Retina (tissue), 1 donor: ENCODE measurements around the gene IL10RB.
"Not testable (repeated sequence)": the region's sequence is repeated elsewhere in the genome, so short reads cannot be mapped to it uniquely, and the experiment has no call there.

ENCODE experiments used
- DNase-seq: peaks from one replicate; pipeline ENCODE4 v3.0.0-alpha.2; 2016

The IL10RB gene

GRCh38 chr21:33242846-33243245, 23.3 kb upstream of the IL10RB start:
- DNase-seq: not testable (repeated sequence)

DNA sequence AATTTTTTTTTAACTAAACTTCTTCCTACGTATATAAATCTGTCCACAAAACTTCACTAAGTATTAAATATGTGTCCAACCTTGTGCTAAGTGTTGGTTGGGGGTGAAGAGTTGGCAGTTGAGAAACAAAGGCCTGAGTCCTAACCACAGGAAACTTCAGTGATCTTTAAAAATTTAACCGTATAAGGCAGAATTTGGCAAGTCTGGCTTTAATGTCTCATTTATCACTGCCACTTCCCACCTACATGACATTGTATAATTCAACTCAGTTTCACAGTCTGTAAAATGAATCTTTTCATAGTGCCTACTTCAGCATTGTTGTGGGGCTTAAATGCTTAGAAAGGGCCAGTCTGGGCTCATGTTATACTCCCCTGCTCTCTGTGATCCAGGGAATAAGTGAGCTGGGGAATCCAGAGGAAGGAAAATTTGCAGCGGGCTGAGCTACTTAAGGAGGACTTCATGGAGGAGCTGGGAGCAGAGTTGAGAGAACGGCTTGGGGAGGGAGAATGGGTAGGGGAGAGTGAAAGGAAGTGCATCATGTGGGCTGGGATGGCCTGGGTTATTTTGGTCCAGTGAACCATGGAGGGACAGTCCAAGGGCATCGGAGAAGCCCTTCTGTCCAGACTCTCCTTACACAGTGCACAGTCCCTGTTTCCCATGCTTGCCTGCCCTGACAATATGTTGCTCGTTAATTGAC, 21.9 kb upstream of the IL10RB start:
- DNase-seq: no peak

- no peak for DNase-seq
These were observed 21.4 kb upstream of the IL10RB start for GRCh38 chr21:33244779-33245105.

- no peak for DNase-seq
These were observed 20.8 kb upstream of the IL10RB start for GRCh38 chr21:33245289-33245918.

- no peak for DNase-seq
These were observed 19.7 kb upstream of the IL10RB start for GRCh38 chr21:33246506-33246905.

GRCh38 chr21:33246963-33247362, 19.2 kb upstream of the IL10RB start:
- no peak for DNase-seq

DNA sequence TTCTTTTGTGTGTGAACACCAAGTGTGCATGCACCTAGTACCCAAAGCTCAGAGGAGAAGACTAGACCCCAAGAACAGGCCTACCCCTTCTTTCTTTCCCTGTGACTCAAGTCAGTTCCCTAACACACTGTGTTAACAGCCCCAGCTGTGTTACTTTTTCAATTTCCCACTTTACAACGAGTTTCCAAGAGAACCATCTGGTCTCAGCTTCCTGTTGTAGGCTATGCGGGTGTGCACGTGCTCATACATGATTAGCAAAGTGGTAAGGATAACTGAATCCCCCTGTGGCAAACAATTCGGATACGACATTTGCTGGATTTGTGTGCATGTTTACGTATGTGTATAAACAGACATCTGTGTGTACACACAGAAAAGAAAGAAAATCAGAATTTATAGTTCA, 18.6 kb upstream of the IL10RB start:
- no peak for DNase-seq

DNA sequence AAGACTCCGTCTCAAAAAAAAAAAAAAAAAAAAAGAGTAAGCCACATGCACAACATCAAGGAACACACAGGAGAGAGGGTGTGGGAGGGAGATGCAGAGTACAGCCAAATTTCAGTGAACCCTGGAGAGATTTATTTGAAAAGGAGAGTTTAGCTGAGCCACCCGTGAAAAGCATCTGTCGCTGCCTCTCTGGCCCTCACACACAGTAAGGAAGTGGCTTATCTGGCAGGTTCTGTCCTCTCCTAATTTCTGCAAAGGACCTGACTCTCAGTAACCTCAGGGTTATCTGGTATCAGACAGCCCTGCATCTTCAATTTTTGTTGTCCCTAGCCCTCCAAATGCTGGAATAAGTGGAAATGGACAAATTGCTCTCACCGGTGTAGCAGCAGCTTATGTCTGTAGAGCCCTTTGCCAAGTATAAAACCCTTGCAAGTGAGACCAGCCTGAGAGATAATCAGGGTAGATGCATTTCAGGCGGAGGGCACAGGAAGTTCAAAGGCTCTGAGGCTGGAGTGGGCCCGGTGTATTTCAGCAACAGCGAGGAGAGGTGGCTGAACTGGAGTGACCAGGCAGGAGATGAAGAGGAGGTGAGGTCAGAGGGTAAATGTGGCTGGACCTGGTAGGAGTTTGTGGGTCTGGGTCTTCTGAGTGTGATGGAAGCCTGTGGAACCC, 16.7 kb upstream of the IL10RB start:
- no peak for DNase-seq

DNA sequence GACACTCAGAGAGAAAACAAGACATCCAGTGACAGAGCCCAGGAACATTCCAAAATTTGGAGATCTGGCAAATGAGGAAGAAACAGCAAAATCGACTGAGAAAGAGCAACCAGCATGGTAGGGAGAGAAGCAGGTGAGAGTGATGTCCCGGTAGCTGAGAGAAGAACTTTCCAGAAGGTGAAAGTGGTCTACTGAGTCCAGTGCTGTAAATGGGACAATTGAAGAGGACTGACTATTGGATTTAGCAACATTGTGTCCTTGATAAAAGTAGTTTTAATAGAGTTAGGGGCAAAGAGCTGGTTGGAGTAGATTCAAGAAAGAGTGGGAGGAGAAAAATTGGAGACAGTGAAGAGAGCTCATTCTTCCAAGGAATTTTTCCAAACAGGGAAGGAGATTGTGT, 15.0 kb upstream of the IL10RB start:
- DNase-seq: no peak

DNA sequence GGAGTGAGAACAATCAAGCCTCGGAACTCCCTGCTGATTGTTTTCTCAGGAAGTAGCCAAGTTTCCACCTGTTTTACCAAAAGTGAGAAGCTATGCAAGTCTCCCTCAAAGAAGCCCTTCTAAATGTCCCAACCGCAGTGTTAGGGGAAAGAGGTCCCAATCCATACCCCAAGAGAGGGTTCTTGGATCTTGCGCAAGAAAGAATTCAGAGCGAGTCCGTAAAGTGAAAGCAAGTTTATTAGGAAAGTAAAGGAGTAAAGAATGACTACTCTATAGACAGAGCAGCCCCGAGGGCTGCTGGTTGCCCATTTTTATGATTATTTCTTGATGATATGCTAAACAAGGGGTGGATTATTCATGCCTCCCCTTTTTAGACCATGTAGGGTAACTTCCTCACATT, 12.8 kb upstream of the IL10RB start:
- DNase-seq: not testable (repeated sequence)

DNA sequence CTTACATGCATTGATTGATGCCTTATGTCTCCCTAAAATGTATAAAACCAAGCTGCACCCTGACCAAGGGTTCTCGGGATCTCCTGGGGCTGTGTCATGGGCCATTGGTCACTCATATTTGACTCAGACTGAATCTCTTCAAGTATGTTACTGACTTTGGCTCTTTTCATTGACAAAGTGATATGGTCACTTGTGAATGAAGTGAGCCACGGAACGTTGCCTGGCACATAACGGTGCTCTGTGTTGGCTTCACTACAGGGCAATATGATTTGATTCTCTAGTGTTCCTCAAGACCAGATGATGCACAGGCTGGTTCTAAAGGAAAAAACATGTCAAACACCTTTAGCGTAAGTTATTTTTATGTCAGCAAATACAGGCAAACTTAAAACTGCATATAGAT, 11.4 kb upstream of the IL10RB start:
- DNase-seq: no peak

GRCh38 chr21:33255404-33255803, 10.8 kb upstream of the IL10RB start:
- DNase-seq: no peak

DNA sequence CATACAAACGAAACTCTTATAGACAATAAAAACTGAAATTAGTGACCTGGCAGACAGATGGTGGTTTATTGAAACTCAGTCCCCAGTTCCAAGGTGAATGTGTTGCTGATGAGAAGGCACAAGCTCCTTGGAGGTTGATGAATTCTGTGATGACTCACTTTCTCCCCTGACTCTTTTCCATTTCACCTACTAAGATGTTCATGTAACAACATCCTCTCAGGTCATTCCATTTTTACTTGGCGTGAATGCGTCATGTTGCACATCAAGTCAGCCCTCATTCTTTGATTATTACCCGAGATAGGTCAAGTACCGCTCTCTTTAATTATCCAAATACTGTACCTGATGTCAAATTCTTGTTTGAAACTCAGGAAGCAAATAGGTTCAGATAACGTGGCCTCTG, 10.1 kb upstream of the IL10RB start:
- DNase-seq: no peak

DNA sequence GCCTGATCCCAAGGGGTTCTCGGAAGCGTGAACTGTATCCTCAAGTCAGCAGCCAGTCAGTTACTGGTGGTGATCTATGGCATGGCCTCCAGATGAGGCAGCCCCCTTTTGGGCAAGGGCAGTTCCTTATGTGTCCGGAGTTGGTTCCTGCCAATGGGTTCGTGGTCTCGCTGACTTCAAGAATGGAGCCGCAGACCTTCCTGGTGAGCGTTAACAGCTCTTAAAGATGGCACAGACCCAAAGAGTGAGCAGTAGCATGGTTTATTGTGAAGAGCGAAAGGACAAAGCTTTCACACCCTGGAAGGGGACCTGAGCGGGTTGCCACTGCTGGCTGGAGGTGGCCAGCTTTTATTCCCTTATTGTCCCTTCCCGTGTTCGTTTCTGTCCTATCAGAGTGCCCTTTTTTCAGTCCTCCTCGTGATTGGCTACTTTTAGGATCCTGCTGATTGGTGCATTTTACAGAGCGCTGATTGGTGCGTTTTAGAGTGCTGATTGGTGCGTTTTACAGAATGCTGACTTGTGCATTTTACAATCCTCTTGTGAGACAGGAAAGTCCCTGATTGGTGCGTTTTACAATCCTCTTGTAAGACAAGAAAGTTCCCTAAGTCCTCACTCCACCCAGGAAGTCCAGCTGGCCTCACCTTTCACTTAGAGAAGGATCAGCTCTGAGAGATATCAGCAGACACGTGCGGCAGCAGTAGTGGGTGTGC, 8.9 kb upstream of the IL10RB start:
- no peak for DNase-seq

DNA sequence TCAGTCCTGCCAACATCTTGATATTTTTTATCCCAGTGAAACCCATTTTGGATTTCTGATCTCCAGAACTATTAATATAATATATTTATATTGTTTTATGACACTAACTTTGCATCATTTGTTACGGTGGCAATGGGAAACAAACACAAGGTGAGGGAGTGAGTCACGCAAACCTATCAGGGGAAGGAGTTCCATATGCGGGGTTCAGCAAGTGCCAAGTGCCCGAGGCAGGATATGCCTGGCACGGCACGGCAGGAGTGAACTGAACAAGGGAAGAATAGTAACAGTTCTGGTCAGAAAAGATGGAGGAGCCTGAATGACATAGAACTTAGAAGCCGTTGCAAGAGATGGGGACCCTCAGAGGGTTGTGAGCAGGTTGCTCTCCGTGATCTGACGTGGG, 7.7 kb upstream of the IL10RB start:
- no peak for DNase-seq

DNA sequence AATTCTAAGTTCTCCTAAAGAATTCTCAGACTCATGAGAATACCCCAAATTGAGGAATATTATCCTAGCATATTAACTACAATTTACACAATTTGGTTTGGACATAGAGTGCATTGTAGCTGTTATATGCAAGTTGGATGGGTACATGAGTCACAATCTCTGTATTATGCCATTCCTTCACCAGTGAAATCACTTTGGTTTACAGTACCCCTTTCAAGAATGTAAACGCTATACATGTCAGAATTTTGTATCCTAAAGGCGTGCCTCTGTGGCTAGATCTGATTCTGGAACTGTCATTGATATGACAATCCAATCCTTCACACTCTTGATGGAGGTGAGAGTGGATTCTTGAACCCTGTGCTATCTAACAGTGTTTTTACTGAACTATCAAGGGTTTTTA, 6.7 kb upstream of the IL10RB start:
- no peak for DNase-seq

GRCh38 chr21:33259995-33260394, 6.2 kb upstream of the IL10RB start:
- no peak for DNase-seq

GRCh38 chr21:33261635-33262034, 4.5 kb upstream of the IL10RB start:
- DNase-seq: no peak

DNA sequence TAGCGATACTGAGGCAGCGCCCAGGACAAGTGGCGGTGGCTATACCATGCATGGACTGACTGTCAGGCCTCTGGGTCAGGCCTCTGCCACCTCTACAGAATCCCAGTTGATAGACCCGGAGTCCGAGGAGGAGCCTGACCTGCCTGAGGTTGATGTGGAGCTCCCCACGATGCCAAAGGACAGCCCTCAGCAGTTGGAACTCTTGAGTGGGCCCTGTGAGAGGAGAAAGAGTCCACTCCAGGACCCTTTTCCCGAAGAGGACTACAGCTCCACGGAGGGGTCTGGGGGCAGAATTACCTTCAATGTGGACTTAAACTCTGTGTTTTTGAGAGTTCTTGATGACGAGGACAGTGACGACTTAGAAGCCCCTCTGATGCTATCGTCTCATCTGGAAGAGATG, 3.2 kb upstream of the IL10RB start:
- no peak for DNase-seq

DNA sequence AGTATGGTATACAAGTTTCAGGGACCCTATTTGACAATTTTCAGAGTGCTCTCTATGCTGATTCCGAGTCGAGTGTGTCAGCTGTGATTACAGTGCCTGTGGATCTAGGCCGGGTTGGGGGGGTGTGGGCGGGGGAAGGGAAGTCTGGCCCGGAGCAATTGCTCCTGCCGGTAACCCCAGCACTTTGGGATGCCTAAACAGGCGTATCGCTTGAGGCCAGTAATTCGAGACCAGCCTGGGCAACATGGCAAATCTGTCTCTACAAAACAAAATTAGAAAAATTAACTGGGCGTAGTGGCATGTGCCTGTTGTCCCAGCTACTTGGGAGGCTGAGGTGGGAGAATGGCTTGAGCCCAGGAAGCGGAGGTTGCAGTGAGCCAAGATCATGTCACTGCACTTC, 1.6 kb upstream of the IL10RB start:
- DNase-seq: no peak

- no peak for DNase-seq
These were observed 510 bp upstream of the IL10RB start for GRCh38 chr21:33265664-33266049.

DNA sequence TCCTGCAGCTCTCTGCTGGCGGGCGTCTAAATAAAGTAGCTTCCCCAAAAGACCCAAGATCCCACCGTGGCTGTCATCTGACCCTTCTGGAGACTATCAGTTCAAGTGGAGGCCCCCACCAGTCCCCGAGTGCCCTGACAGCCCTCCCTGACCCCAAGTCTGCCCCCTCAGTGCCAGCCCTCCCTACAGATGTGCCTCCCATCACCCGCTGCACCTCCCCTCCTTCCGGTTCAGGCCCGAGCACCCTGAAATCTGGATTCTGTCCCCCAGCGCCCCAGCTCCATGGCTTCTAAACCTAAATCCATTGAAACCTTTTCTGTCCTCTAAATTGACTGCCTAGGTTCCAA, 595 bp downstream of the IL10RB start:
- DNase-seq: no peak

DNA sequence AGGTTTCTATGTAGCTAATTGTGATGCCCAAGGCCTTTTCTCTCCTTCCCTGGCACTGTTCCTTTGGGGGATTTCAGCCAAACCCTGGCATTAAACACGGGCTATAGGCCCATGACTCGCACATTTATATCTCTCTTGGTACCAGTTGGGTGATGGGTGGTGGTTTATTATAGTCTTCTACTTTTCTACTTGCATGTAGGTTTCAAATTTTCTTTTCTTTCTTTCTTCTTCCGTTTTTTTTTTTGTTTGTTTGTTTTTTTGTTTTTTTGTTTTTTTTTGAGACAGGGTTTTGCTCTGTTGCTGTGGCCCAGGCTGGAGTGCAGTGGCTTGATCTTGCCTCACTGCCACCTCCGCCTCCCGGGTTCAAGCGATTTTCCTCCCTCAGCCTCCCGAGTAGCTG, 1.1 kb downstream of the IL10RB start:
- DNase-seq: peak; percentile 3

DNA sequence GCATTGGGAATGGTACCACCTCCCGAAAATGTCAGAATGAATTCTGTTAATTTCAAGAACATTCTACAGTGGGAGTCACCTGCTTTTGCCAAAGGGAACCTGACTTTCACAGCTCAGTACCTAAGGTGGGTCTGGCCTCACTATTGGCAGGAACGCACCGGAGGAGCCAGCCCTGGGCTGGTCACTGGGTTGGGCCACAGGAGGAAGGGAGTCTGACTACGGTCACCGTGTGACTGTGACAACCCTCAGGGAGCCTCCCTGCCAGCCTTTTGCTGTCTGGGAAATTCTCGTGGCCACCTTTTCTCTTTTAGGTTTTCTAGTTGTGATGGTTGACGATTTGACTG, 2.2 kb downstream of the IL10RB start:
- DNase-seq: no peak
